Esophagus squamous epithelium (tissue), 5 donors: Measurements from ENCODE around the gene TFAP2B. TPM values are rescaled to one million over a fixed set of nuclear protein-coding genes. Genes with fewer than 3 reads are reported as not detected.

Source experiments
- DNase-seq: peaks from one replicate; lab custom pipeline; 2025; lab: John Stamatoyannopoulos, UW
- H3K27ac ChIP-seq, 4 donors: fragments of 200-600 bp; sonication (generic); one replicate each; pipeline ENCODE4 v1.5.1; 2016 to 2019; ENCODE audit warnings: mild to moderate bottlenecking in 1 of 4
- H3K27me3 ChIP-seq, 4 donors: fragments of 200-600 bp; sonication (generic); 1 replicate in 3 of 4; 2 replicates in 1 of 4; pipeline versions ENCODE4 v1.5.1 to v1.6.0; 2017 to 2021; ENCODE audit warnings: antibody characterized with exemption in 1 of 4
- H3K36me3 ChIP-seq, 3 donors: fragments of 200-600 bp; sonication (generic); one replicate each; pipeline ENCODE4 v1.5.1; 2016 to 2019
- H3K4me1 ChIP-seq, 3 donors: fragments of 200-600 bp; sonication (generic); one replicate each; pipeline ENCODE4 v1.5.1; 2017 to 2019
- H3K4me3 ChIP-seq, 4 donors: fragments of 200-600 bp; sonication (generic); 1 replicate in 3 of 4; 2 replicates in 1 of 4; pipeline ENCODE4 v1.5.1; 2016 to 2019; ENCODE audit warnings: mild to moderate bottlenecking in 2 of 4, moderate library complexity in 1 of 4
- H3K9me3 ChIP-seq, 3 donors: fragments of 200-600 bp; sonication (generic); one replicate each; pipeline ENCODE4 v1.5.1; 2016 to 2019
- POLR2A ChIP-seq, 4 donors: fragments of 450-650 bp; IDR thresholded peaks; one replicate each; pipeline ENCODE4 v1.6.1; 2017; ENCODE audit warnings: antibody characterized with exemption in 4 of 4, mild to moderate bottlenecking in 4 of 4, moderate library complexity in 3 of 4
- WGBS, 2 donors: methylation state at CpG; one replicate each; pipeline ENCODE4 v1.1.5; 2018; 5-methylcytosine and 5-hydroxymethylcytosine counted together
- intact Hi-C: fragments of 100-400 bp; cut with DNase I; formaldehyde crosslinking; loops from one replicate; pipeline ENCODE4 v1.15.0; 2022
- total RNA-seq, 4 donors: library from RNA; depleted of rRNA; stranded (reverse); fragments of >200 nt; gene quantifications; one replicate each; pipeline ENCODE4 v1.1.0, GENCODE V29; 2016
- TF ChIP-seq, protein P1 (sequence below), 6 experiments: fragments of 450-650 bp in 4 of 6; fragments of 200-600 bp in 2 of 6; sonication (generic) in 2 of 6; IDR thresholded peaks; one replicate each; pipeline ENCODE4 v1.5.1; 2016 to 2019; ENCODE audit warnings: antibody characterized with exemption in 6 of 6, mild to moderate bottlenecking in 4 of 6, moderate library complexity in 4 of 6
- donor health status: DM: yes; HTN: yes; CAD: no.

TFAP2B gene
- total RNA-seq, 4 donors from 2014 or later: 0.35 to 4.4 (median 1.8) TPM

DNA sequence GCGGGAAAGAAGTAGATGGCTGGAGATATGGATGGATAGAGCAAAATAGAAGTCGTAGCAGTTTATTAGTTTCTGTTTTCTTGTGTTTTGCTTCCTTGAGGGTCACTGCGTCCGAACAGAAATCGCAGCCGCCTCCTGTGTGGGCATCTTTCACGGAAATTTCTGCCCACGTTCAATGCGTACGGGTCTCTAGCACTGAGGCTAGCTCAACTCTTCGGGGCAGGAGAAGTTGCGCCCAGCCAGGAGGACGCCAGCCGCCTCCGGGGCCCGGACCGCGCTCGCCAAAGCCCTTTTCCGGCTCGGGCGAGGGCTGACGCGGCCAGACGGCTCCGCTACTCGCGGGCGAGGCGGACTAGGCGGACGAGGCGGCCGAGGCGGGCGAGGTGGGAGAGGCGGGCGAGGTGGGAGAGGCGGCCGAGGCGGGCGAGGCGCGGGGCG, 814 bp downstream of the TFAP2B start:
- WGBS, 2 donors: 2 to 4% methylated on average over 12 to 16 of the region's 45 CpGs
- intact Hi-C loops: loop anchor here (5.0 to 10.0 kb wide), 2 partner anchors 723 to 1225 kb away; no protein-coding TSS in a partner anchor
- no peak for DNase-seq
- peak overlapping the region; percentile 42 to 64 (median 59) for H3K4me3 ChIP-seq
- no peaks in the 10 kb centered on the region for H3K36me3 ChIP-seq
- TF ChIP-seq POLR2A (IDR thresholded peaks at IDR 0.05): no peak
- TF ChIP-seq, protein P1, sequence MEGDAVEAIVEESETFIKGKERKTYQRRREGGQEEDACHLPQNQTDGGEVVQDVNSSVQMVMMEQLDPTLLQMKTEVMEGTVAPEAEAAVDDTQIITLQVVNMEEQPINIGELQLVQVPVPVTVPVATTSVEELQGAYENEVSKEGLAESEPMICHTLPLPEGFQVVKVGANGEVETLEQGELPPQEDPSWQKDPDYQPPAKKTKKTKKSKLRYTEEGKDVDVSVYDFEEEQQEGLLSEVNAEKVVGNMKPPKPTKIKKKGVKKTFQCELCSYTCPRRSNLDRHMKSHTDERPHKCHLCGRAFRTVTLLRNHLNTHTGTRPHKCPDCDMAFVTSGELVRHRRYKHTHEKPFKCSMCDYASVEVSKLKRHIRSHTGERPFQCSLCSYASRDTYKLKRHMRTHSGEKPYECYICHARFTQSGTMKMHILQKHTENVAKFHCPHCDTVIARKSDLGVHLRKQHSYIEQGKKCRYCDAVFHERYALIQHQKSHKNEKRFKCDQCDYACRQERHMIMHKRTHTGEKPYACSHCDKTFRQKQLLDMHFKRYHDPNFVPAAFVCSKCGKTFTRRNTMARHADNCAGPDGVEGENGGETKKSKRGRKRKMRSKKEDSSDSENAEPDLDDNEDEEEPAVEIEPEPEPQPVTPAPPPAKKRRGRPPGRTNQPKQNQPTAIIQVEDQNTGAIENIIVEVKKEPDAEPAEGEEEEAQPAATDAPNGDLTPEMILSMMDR (IDR thresholded peaks at IDR 0.05): no peak
- H3K27ac ChIP-seq: peak overlapping the region; percentile 61 to 96 (median 89)
- no peaks in the 10 kb centered on the region for H3K9me3 ChIP-seq
- H3K4me1 ChIP-seq: peaks cover 3 to 88% (median 12%) of the 10 kb centered on the region in 3 donors
- H3K27me3 ChIP-seq: peaks cover 0 to 90% (median 9%) of the 10 kb centered on the region in 4 donors

DNA sequence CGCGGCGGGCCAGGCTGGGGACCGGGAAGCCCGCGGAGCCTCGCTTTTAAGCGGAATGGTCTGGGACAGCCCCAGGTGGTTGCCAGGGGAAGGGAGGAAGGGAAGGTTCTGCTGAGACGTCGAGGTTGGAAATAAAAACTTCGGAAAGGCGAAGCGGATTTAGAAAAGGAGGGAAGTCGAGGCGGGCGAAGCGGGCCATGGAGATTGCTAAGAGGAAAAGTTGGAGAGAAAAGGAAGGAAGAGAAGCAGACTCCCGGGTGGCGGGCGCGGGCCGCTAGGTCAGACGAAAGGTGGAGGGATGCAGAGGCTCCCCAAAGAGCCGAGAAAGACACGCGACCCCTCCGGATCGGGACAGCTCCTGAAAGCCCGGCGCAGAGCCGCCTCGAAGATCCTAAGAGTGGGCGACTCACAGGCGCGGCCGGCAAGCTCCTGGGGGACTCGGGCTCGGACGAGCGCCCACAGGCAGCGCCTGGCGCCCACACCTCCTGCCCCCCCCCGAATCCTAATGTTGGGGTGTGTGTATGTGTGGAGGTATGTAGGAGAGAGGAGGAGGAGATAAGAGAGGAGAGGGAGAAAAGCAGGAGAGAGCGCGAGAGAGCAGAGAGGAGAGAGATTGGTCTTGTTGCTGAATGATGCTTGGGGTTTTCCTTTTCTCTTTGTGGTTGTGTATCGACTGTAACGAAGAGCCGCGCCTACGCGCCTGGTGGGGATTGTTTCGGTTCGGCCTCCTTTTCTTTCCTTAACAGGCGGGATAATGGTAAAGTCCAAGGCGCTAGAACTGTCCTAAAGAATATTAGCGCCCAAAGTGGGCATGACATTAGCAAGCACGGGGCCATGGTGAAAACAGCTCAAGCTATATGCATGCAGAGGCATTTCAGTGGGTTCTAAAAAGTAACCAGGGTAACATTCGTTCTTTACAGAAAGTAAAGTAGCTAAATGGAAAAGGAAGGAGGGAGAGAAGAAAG, 1.5 kb downstream of the TFAP2B start:
- H3K36me3 ChIP-seq: no peaks in the 10 kb centered on the region
- peaks cover 0 to 90% (median 9%) of the 10 kb centered on the region in 4 donors for H3K27me3 ChIP-seq
- peak overlapping the region; percentile 61 to 96 (median 89) for H3K27ac ChIP-seq
- peak overlapping the region; percentile 42 to 64 (median 59) for H3K4me3 ChIP-seq
- peak in 1 of 4 donors; percentile 31 for TF ChIP-seq POLR2A (IDR thresholded peaks at IDR 0.05)
- TF ChIP-seq, protein P1 (IDR thresholded peaks at IDR 0.05): no peak
- 4 to 6% methylated on average over 56 to 58 of the region's 58 CpGs for WGBS, 2 donors
- no peaks in the 10 kb centered on the region for H3K9me3 ChIP-seq
- H3K4me1 ChIP-seq: peaks cover 3 to 91% (median 12%) of the 10 kb centered on the region in 3 donors
- DNase-seq: no peak
- intact Hi-C loops: loop anchor here (5.0 to 10.0 kb wide), 2 partner anchors 722 to 1225 kb away; no protein-coding TSS in a partner anchor

DNA sequence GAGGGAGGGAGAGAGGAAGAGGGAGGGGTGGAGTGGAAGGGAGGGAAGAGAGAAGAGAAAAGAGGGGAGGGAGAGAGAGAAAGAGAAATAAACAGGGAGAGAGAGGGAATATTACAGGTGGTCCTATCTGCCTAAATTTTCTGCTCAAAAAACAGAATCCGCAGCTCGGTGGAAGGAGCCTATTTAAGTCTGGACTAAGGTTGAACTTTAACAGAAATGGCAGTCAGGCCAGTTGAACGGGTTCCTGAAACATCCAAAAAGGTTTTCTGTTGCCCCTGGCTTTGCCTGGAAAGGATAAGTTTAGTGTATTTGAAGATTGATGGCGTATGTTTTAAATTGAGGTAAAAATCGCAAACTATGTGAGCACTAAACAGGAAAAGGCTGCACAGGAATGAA, 2.2 kb downstream of the TFAP2B start:
- no peaks in the 10 kb centered on the region for H3K36me3 ChIP-seq
- peaks cover 3 to 91% (median 12%) of the 10 kb centered on the region in 3 donors for H3K4me1 ChIP-seq
- H3K27me3 ChIP-seq: peaks cover 0 to 96% (median 10%) of the 10 kb centered on the region in 4 donors
- WGBS, 2 donors: 5 to 16% methylated on average over 5 of the region's 5 CpGs
- DNase-seq: no peak
- H3K4me3 ChIP-seq: peak overlapping the region; percentile 42 to 64 (median 59)
- TF ChIP-seq, protein P1 (IDR thresholded peaks at IDR 0.05): no peak
- TF ChIP-seq POLR2A (IDR thresholded peaks at IDR 0.05): no peak
- intact Hi-C loops: no loop called here
- peak overlapping the region; percentile 61 to 96 (median 89) for H3K27ac ChIP-seq
- no peaks in the 10 kb centered on the region for H3K9me3 ChIP-seq

DNA sequence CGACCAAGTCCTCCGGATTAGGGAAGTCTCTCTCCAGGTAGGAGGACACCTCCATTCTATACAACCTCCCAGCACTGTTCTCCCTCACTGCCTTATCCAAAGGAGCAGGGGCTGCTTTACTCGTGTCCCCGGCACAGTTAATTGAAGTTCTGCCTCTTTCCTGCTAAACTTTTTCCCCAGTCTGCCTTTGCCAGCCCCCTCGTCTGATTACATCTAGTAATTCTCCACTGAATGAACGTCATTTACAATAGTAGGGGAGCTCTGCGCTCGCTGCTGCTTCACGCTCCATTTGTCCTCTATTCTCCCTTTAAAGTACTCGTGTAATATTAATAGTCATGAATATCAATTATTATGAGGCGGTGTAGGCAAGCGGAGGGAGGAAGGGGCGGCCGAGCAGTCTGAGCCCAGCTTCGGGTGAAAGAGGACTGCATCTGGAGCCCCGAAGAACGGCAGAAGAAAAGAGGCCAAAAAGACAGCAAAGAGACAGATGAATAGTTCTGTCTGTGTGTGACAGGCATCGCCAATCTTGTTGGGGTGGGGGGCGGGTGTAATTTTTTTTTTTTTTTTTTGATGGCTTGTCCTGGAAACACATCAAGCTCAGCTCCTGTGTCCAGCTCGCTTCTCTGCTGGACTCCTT, 2.9 kb downstream of the TFAP2B start:
- Histone ChIP-seq H3K4me3 (peak overlapping the region; percentile 9 to 64 (median 40)), H3K36me3 (no peaks in the 10 kb centered on the region), H3K27me3 (peaks cover 0 to 100% (median 12%) of the 10 kb centered on the region in 4 donors), H3K27ac (peak overlapping the region; percentile 61 to 96 (median 89)), H3K4me1 (peaks cover 3 to 93% (median 12%) of the 10 kb centered on the region in 3 donors), H3K9me3 (no peaks in the 10 kb centered on the region)
- TF ChIP-seq, protein P1 (IDR thresholded peaks at IDR 0.05): no peak
- TF ChIP-seq POLR2A (IDR thresholded peaks at IDR 0.05): no peak
- WGBS, 2 donors: 4 to 5% methylated on average over 20 of the region's 20 CpGs
- intact Hi-C loops: no loop called here
- DNase-seq: no peak
